Measurements from ENCODE around the gene DPYSL4. TPM values are rescaled to one million over a fixed set of nuclear protein-coding genes. Genes with fewer than 3 reads are reported as not detected.

DPYSL4 gene
- total RNA-seq, 2 donors from 2014 or later, result 3.4 to 4.1 TPM

- H3K27ac ChIP-seq, result no peak overlapping the region
- H3K4me1 ChIP-seq, result no peaks in the 10 kb centered on the region
- H3K36me3 ChIP-seq, result no peaks in the 10 kb centered on the region
- no peak for DNase-seq (ENCODE audit: low spot score)
- H3K4me3 ChIP-seq, result no peak overlapping the region
- TF ChIP-seq CTCF (IDR thresholded peaks at IDR 0.05), result no peak
- H3K27me3 ChIP-seq, result no peaks in the 10 kb centered on the region
- H3K9me3 ChIP-seq, result no peaks in the 10 kb centered on the region
Measured at GRCh38 chr10:132148261-132149251, 38.2 kb upstream of the DPYSL4 start.

GRCh38 chr10:132149271-132149670, 37.5 kb upstream of the DPYSL4 start:
- H3K27ac ChIP-seq, result no peak overlapping the region
- no peak for DNase-seq (ENCODE audit: low spot score)
- H3K4me1 ChIP-seq, result no peaks in the 10 kb centered on the region
- H3K36me3 ChIP-seq, result no peaks in the 10 kb centered on the region
- no peak overlapping the region for H3K4me3 ChIP-seq
- no peaks in the 10 kb centered on the region for H3K27me3 ChIP-seq
- H3K9me3 ChIP-seq, result no peaks in the 10 kb centered on the region
- no peak for TF ChIP-seq CTCF (IDR thresholded peaks at IDR 0.05)

- no peak overlapping the region for H3K27ac ChIP-seq
- H3K4me1 ChIP-seq, result no peaks in the 10 kb centered on the region
- DNase-seq (ENCODE audit: low spot score), result no peak
- no peak overlapping the region for H3K4me3 ChIP-seq
- H3K9me3 ChIP-seq, result no peaks in the 10 kb centered on the region
- H3K27me3 ChIP-seq, result no peaks in the 10 kb centered on the region
- TF ChIP-seq CTCF (IDR thresholded peaks at IDR 0.05), result no peak
- H3K36me3 ChIP-seq, result no peaks in the 10 kb centered on the region
Measured at GRCh38 chr10:132149917-132150316, 36.8 kb upstream of the DPYSL4 start.

GRCh38 chr10:132150777-132151176, 36.0 kb upstream of the DPYSL4 start:
- H3K27me3 ChIP-seq, result no peaks in the 10 kb centered on the region
- H3K4me1 ChIP-seq, result no peaks in the 10 kb centered on the region
- no peak for TF ChIP-seq CTCF (IDR thresholded peaks at IDR 0.05)
- H3K36me3 ChIP-seq, result no peaks in the 10 kb centered on the region
- H3K9me3 ChIP-seq, result no peaks in the 10 kb centered on the region
- no peak overlapping the region for H3K27ac ChIP-seq
- no peak for DNase-seq (ENCODE audit: low spot score)
- no peak overlapping the region for H3K4me3 ChIP-seq

- no peak for TF ChIP-seq CTCF (IDR thresholded peaks at IDR 0.05)
- Histone ChIP-seq H3K27ac (no peak overlapping the region), H3K4me1 (no peaks in the 10 kb centered on the region), H3K4me3 (no peak overlapping the region), H3K36me3 (no peaks in the 10 kb centered on the region), H3K27me3 (no peaks in the 10 kb centered on the region), H3K9me3 (no peaks in the 10 kb centered on the region)
- DNase-seq (ENCODE audit: low spot score), result no peak
Measured at GRCh38 chr10:132151286-132151950, 35.3 kb upstream of the DPYSL4 start.
